DOHH2 (cell line): Measurements from ENCODE around the gene MRPL38.

ENCODE experiments used
- CTCF ChIP-seq: fragments of 200-600 bp; sonication (generic); IDR thresholded peaks from one replicate; pipeline ENCODE4 v1.5.1; 2014; ENCODE audit warnings: antibody characterized with exemption, mild to moderate bottlenecking, low read depth, low read length; ENCODE audit not compliant: poor library complexity, severe bottlenecking
- EZH2phosphoT487 ChIP-seq: fragments of 200-600 bp; sonication (generic); IDR thresholded peaks from 2 replicates; pipeline ENCODE4 v1.6.1; 2017; ENCODE audit warnings: borderline replicate concordance, mild to moderate bottlenecking, antibody characterized with exemption, low read length, moderate library complexity, mixed read lengths

- TF ChIP-seq CTCF (no peak), EZH2phosphoT487 (no peak)
Measured at GRCh38 chr17:75906143-75906884, 1.6 kb upstream of the MRPL38 start.
